ENCODE results near the gene CNTROB. TPM values are rescaled to one million over a fixed set of nuclear protein-coding genes. Genes with fewer than 3 reads are reported as not detected.
A peak's percentile ranks its signal among the peaks of the same experiment; 100 is the strongest.

CNTROB gene
- total RNA-seq, 1 donor from 2014 or later = 44.9 TPM

DNA sequence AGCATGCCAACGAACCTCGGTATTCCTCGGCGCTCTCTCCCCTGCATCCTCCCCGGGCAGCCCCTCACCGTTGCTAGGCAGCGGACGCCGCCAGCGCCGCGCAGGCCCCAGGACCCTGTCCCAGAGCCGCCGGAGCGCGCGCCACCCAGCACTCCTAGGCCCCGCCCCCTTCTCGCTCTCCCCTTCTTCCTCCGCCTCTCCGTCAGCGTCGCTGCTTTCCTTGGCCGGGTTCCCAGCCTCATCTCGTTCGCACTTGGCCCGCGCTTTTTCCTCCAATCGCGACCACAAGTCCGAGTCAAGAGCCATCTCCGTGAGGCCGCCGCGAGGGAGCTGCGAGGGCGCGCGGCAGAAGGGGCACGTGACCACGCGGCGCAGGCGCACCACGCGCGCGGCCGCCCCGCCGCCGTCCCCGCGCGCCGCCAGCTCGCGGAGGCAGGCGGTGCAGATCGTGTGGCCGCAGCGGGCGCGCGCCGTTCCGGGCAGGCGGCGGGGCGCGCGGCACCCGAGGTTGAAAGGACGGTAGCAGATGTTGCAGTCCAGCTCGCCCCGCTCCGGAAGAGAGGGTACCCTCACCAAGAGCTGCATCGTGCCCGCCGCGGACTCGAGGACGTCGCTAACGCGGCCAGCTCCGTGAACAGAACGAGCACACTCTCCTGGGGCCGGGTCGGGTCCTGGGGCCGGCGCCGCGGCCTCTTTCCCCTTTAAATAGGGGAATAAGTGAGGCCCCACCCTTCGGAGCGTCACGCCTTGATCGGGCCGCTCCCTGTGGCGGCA lies 16.2 kb upstream of the CNTROB start, which contains the start of gene RNF227:
Gene RNF227, minus strand, starts transcription at position 679 of the 774 bp plus-strand sequence. Its CDS starts 94 bp downstream, at position 585.
- H3K4me3 ChIP-seq (ENCODE audit: low read depth, low read length) = peak within 1 kb of the TSS; percentile 65
- no peak for TF ChIP-seq CTCF (conservative IDR thresholded peaks at IDR 0.05; ENCODE audit: low read depth, low read length)
- DNase-seq (ENCODE audit: low read depth) = no peak

GRCh38 chr17:7916385-7916682 lies 15.7 kb upstream of the CNTROB start:
- DNase-seq (ENCODE audit: low read depth) = no peak
- peak overlapping the region; percentile 65 for H3K4me3 ChIP-seq (ENCODE audit: low read depth, low read length)
- TF ChIP-seq CTCF (conservative IDR thresholded peaks at IDR 0.05; ENCODE audit: low read depth, low read length) = no peak

DNA sequence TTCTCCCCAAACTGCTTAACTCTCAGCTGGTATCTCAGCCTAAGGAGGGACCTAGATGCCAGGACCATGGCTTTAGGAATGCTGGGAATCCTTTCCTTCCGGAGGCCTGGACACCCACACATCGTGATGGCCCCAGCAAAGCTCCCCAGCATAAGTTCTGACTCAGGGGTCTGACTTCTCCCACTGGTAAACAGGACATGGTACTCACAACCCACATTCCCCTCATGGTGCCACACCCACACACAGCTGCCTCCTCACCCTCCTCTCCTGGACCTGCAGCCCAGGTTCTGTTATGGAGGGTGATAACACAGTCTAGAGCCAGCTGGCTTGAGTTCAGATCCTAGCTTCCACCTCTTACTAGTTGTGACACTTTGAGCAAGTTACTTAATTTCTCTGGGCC lies 15.2 kb upstream of the CNTROB start:
- H3K4me3 ChIP-seq (ENCODE audit: low read depth, low read length) = no peak overlapping the region
- TF ChIP-seq CTCF (conservative IDR thresholded peaks at IDR 0.05; ENCODE audit: low read depth, low read length) = no peak
- DNase-seq (ENCODE audit: low read depth) = no peak

- DNase-seq (ENCODE audit: low read depth) = no peak
- H3K4me3 ChIP-seq (ENCODE audit: low read depth, low read length) = peak overlapping the region; percentile 48
- TF ChIP-seq CTCF (conservative IDR thresholded peaks at IDR 0.05; ENCODE audit: low read depth, low read length) = no peak
Measured at GRCh38 chr17:7922269-7922844, 9.6 kb upstream of the CNTROB start.

DNA sequence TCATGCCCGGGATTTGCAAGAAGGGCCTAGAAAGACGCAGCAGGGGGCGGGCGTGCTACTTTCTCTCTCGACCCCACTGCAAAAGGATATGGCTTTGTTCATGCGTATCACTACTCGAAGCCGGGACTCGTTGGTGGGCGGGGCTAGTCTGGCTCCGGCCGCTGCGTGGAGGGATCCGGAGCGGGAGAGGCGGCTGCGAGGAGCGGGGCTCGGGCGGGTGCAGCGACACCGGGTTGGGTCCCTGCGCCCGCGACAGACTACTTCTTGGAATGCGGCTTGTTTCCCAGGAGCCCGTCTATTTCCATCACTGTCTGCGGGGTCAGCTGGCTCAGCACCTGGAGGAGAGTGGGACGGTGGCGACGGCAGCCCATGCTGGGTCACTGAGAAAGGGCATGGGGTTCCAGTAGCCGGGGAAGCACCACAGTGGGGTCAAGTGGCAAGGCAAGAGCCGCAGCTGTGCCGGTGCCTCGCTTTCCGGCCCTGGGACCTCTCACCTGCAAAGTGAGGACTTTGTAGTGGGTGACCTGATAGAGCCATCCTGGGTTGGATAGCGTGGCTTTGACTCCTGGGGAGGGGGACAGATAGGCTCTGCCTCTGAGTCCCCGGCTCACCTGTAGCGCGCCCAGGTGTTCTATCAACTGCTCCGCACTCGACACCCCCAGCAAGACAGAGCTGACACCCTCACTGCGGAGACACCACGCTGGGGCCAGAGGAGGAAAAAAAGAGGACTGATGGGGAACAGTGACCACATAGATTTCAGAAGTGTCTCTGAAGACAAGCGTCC lies 9.0 kb upstream of the CNTROB start:
- no peak for TF ChIP-seq CTCF (conservative IDR thresholded peaks at IDR 0.05; ENCODE audit: low read depth, low read length)
- H3K4me3 ChIP-seq (ENCODE audit: low read depth, low read length) = peak overlapping the region; percentile 48
- no peak for DNase-seq (ENCODE audit: low read depth)

GRCh38 chr17:7927596-7927995 lies 4.4 kb upstream of the CNTROB start:
- no peak for DNase-seq (ENCODE audit: low read depth)
- H3K4me3 ChIP-seq (ENCODE audit: low read depth, low read length) = no peak overlapping the region
- no peak for TF ChIP-seq CTCF (conservative IDR thresholded peaks at IDR 0.05; ENCODE audit: low read depth, low read length)
